HG02885 (cell line): ENCODE data around the gene F10.
"Not testable (repeated sequence)": the region's sequence is repeated elsewhere in the genome, so short reads cannot be mapped to it uniquely, and the experiment has no call there.

ENCODE experiments used
- ATAC-seq: cut with Tn5 transposase; IDR thresholded peaks from one replicate; pipeline ENCODE4 v1.9.1; 2021; ENCODE audit warnings: mild to moderate bottlenecking; ENCODE audit not compliant: unreplicated experiment, poor library complexity

The F10 gene

DNA sequence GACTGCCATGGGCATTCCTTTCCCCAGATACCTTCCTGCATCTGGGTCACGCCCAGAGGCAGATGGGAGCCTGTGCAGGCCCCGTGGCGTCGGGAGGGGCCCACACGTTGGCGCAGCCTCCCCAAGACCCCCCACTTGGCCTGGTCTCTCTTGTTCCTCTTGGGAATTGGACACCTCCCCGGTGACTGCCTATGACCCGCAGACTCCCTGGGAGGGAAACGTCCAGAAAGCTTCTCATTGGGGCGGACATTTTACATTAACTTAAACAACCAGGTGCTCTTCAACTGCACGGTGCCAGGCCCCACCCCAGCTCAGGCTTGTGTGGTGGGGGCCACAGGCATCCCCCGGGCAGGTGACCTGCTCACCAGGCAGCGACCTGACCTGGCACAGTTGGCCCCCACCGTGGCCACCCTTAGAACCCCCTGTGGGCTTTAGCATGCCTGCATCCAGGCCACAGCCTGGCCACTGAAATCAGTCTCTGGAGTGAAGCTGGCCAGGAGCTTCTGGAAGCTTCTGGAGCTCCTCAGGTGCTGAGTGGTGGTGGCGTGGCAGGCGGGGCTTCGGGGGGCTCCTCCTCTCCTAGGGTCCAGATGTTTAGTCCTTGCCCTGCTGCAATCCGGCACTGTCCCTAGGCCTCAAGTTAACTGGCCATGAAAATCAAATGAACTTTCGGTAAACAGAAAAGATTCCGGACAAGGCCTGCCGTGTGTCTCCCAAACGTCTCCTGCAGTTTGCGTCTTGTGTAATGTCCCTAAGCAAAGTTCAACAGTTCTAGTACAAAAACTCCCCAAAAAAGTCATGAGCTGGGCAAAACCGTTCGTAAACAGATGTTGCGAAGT, 27.3 kb downstream of the F10 start:
- ATAC-seq = no peak

DNA sequence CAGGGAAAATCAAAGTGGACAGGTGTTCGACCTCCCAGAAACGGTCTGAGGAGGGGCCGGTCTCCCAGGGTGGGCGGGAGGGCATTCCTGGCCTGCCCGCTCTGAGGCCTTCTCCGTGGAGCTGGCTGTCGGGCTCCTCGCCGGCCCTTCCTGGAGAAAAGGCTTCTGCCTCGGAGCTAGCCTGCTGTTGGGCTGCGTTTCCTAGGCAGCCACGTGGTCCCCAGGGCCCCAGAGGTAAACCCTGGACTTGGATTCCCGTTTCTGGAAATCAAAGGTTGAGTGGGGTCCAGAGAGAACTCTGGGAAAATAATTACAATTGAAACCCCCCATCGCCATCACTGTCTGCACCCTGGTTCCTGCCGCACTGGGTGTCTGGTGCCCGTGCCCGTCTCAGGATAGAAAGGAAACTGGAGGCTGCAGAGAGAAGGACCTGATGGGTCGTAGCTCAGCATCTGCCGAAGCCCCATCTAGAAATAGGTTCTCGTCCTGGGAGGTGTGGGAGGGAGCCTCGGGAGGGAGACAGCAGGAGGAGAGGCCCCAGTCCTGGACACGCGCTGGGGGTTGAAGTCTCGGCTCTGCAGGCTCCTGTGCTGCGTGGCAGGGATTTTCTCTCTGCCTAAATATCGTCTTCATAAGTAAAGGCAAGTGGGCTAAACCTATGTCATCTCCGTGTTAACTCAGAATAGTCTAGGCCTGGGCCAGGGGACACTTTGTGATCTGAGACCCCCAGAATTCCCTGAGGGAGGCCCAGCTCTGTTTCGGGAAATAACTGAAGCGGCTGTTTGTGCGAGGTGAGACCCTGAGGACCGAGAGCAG, 28.2 kb downstream of the F10 start:
- ATAC-seq = no peak

DNA sequence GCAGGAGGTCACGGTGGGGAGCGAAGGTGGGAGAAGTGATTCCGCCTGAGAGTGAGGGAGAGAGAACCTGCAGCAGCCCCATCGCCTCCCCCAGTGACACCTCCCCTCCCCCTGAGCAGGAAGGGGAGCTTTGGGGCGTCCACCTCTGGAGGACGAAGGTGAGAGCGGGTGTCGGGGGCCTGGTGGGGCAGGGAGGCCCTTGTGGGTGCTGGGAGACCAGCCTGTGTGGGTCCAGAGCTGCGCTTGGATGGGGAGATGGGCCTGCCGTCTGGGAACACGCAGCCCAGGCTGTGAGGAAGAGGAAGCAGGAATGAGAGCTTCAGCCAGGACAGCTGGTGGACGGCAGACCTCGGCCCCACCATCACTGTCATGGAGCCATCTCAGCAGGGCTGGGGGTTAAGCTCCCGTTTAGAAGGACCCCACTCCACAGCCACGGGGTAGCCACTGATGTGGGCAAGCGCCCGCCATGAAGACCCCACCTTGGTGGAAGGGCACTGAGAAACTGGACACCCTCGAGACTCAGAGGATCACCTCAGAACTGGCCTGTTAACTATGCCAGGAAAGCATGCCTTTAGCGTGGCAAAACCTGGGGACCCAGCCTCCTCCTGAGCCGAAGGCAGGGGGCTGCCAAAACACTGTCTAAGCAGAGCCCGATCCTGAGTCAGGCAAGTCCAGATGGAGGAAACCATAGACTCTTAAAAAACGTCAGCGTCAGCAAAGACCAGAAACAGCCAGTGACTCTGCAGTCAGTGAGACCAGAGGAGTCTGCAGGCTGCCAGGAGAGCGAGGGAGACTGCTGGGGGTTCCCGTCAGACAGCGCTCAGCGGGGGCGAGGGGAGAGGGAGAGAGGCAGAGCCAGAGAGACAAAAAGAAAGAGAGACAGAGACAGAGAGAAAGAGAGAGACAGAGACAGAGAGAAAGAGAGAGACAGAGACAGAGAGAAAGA, 29.4 kb downstream of the F10 start:
- ATAC-seq = no peak

DNA sequence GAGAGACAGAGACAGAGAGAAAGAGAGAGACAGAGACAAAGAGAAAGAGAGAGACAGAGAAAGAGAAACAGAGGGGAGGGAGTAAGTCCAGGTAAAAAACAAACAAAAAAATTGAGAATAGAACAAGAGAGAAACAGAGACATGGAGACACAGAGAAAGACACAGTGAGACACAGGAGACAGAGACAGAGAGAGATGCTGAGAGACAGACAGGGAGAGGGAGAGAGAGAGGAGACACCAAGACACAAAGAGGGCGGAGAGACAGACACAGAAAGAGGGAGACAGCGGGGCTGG, 30.0 kb downstream of the F10 start:
- ATAC-seq = no peak

DNA sequence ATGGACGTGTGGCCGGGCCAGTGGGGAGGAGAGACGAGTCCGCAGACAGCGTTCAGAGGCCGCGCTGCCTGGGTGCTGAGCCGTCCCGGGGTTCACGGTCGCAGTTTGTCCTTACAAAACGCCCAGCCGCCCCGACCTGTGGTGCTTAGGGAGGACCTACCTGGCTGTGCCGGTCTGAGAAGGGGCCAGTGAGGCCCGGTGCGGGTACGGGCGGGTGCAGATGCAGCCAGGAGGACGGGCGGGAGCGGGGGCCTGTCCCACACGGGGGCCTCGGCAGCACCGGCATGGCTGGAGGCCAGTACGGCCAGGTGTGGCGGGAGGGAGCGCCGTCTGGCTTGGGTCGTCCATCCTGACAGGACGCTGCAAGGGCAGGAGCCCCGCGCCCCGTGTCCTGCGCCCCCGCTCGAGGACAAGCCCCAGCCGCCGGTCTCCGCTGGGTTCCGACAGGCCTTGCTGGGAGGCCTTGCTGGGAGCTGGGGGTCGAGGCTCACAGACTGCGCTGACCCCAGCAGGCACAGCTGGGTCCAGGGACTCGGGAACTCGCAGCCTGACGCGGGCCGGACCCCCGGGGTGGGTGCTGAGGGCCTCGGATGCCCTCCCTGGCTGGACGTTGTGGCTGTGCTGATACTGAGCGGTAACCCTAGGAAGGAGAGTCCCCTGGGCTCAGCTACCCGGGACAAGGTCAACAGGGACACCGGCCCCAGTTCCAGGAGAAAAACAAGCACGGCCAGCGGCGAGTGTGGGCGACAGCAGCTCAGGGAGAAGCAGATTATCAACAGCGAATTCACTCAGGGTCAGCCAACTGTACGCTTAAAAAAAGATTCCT, 30.6 kb downstream of the F10 start:
- ATAC-seq = peak; percentile 33

DNA sequence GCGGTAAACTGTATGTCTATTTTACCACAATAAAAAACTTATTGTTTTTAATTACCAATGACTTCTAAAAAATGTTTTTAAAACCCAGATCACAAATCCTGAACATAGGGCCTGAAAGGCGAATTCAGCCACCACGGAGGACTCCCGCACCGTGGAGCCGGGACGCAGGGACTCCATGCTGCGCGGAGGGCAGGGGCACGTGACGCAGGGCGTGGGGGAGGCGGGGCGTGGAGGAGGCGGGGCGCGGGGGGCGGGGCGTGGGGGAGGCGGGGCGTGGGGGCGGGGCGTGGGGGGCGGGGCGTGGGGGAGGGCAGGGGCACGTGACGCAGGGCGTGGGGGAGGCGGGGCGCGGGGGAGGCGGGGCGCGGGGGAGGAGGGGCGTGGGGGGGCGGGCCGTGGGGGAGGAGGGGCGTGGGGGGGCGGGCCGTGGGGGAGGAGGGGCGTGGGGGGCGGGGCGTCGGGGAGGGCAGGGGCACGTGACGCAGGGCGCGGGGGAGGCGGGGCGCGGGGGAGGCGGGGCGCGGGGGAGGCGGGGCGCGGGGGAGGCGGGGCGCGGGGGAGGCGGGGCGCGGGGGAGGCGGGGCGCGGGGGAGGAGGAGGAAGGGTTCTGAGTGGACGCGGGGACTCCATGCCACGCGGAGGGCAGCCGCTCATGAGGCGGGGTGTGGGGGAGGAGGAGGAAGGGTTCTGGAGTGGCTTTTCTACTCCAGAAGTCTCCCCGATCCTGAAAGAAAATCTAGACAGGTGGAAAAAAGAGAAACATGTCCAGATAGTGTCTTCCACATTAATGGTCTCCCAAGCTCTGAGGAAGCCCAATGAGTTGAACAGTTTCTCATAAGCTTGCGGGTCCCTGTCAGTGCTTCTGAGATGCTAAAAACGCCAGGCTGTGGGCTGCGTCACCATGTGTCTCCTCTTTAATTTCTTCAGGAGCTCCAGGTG, 31.5 kb downstream of the F10 start:
- ATAC-seq = peak; percentile 59

DNA sequence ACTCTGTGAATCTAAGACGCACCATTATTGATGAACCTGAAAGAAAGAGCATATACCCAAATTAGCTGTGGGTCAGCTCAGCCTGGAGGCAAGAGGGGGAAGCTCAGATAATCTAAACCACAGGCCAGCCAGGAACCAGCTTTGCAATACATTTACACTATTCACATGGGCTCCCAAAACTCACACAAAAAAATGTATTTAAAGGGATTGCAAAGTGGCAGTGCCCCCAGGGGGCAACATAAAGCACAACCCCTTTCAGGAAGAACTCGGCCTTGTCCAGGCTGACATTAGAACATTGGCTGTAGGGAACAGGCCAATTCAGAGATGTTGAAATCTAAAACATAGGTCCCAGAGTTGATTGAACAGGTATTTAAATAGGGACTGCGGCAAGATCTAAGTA, 32.6 kb downstream of the F10 start:
- no peak for ATAC-seq

DNA sequence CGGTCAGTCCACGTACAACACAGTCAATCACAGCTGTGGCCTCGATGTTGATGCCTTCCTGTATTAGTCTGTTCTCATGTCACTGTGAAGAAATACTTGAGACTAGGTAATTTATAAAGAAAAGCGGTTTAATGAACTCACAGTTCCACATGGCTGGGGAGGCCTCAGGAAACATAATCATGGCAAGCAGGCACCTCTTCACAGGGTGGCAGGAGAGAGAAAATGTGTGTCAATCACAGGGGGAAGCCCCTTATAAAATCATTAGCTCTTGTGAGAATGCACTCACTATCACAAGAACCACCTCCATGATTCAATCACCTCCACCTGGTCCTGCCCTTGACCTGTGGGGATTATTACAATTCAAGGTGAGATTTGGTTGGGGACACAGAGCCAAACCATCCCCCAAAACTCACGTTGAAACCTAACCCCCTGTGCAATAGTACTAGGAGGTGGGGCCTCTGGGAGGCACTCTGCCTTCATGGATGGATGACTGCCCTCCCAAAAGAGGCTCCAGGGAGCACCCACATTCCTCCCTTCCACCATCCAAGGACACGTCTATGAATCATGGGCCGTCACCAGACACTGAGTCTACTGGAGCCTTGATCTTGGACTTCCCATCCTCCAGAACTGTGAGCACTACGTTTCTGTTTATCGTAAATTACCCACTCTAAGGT, 33.5 kb downstream of the F10 start:
- no peak for ATAC-seq

DNA sequence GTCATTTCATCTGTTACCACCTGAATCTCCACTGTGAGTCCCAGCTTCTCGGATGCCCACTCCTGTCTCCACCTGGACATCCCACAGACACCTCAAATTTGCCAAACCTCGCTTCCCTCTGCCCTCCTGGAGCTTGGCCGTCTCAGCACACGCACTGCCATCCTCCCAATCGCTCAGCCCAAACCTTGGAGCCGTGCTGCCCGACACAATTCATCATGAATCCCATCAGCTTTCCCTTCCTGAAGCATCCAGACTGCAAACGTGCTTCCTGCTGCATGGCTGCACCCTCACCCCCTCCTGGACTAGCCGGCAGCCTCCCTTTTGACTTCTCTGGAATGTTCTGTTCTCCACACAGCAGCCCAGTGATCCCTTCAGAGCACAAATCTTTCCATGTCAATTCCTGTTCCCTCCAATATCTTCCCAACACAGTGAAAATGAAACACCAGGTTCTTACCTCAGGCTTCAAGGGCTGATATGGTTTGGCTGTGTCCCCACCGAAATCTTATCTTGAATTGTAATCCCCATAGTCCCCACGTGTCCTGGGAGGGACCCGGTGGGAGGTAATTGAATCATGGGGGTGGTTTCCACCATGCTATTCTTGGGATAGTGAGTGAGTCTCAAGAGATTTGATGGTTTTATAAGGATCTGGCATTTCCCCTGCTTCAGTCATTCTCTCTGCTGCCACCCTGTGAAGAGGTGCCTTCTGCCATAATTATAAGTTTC, 34.8 kb downstream of the F10 start:
- no peak for ATAC-seq

DNA sequence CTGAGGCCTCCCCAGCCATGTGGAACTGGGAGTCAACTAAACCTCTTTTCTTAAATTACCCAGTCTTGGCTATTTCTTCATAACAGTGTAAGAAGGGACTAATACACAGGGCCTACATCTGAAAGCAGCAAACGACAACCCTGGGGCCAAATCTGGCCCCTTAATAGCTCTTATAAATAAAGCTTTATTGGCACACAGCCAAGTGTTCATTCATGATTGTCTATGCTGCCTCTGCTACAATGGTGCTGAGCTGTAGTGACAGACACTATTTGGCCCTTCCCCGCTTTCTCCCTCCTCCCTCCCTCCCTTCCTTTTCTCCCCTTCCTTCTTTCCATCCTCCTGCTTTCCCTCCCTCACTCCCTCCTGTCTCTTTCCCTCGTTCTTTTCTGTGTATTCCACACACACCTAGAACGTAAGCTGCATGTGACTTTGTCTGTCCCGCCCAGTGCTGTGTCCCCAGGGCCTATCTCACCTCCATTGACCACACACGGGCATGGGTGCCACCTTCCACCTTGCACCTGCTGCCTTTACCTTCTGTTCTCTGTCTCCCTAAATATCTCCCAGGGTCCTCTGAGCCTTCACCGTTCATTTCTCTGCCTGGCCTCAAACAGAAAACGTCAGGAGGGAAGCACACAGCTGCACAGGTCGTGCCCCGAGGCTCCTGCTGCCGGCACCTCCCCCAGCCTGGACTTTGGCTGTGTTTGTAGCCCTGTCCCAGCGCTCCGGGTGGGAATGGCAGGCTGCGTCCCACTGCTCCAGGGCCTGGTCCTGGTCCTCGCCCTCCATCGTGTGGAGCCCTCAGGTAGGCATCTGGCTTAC, 35.5 kb downstream of the F10 start, which contains the start of gene PROZ:
Gene PROZ (plus strand): TSS at position 720 of the 819 bp plus-strand sequence. CDS start 13 bp downstream, at position 733.
- no peak for ATAC-seq

DNA sequence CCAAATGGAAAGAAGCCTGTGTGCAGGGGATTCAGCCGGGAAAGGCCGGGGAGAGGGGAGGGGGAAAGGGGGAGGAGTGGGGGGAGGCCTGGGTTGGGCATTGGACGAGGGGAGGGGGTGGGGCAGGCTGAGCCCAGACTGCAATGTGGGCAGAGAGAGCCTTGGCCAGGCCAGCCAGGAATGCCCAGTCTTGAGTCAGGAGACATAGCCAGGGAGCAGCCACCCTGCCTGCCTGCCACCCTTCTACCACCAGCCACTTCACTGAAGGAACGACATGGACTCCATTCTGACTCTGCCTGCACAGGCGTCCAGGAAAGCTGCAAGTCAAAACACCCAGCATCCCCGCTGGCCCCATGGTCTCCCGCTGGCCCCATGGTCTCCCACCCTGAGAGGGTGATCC, 36.3 kb downstream of the F10 start:
- no peak for ATAC-seq

DNA sequence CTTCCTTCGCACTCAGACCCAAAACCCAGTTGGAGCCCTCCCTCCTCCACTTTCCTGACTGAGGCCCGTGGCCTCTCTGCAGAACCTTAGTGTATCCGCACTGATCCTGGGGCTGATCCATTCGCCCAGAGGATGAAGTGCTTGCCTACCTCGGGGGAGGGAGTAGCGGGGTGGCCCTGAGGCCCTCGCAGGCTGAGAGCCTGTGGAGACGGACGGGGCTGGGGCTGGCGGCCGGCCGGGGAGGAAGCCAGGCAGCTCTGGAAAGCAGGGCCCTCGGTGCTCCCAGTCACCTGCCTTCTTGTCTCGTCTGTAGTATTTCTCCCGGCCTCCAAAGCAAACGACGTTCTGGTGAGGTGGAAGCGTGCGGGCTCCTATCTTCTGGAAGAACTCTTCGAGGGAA, 37.1 kb downstream of the F10 start:
- no peak for ATAC-seq

DNA sequence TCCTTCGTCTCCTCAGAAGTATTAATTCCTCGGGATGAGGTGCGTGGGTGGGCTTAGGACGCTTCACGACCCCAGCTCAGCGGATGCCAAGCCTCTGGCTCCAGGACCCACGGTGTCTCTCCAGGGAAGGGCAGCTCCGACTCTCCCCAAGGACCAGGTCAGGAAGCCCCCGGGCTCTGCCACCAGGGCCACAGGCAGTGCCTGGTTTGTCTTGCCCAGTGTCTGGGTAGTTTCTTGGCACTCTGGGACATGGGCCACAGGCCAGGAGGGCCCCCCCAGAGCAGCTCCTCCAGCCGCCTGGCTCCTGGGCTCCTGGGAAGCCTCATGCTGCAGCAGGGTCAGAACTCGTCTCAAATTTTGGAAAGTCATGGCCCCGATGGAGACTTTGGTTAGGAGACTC, 38.4 kb downstream of the F10 start:
- ATAC-seq = no peak

DNA sequence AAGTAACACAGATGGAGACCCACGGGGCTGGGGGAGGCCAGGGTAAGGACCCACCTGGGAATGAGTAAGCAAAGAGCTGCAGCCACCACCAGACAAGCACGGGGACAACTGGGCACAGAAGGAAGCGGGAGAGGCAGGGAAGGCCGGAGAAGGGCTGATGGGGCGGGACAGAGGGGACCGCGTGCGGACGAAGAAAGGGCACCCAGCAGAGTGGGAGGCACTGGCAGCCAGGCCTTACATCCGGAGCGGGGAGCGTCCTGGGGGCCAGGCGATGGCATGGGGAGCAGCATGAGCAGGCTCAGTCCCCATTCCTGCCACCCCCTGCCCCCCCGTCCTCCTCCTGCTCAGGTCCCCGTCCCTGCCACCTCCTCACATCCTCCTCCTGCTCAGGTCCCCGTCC, 38.8 kb downstream of the F10 start:
- ATAC-seq = no peak

DNA sequence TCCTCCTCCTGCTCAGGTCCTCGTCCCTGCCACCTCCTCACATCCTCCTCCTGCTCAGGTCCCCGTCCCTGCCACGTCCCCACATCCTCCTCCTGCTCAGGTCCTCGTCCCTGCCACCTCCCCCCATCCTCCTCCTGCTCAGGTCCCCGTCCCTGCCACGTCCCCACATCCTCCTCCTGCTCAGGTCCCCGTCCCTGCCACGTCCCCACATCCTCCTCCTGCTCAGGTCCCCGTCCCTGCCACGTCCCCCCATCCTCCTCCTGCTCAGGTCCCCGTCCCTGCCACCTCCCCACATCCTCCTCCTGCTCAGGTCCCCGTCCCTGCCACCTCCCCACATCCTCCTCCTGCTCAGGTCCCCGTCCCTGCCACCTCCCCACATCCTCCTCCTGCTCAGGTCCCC, 39.4 kb downstream of the F10 start:
- not testable (repeated sequence) for ATAC-seq

DNA sequence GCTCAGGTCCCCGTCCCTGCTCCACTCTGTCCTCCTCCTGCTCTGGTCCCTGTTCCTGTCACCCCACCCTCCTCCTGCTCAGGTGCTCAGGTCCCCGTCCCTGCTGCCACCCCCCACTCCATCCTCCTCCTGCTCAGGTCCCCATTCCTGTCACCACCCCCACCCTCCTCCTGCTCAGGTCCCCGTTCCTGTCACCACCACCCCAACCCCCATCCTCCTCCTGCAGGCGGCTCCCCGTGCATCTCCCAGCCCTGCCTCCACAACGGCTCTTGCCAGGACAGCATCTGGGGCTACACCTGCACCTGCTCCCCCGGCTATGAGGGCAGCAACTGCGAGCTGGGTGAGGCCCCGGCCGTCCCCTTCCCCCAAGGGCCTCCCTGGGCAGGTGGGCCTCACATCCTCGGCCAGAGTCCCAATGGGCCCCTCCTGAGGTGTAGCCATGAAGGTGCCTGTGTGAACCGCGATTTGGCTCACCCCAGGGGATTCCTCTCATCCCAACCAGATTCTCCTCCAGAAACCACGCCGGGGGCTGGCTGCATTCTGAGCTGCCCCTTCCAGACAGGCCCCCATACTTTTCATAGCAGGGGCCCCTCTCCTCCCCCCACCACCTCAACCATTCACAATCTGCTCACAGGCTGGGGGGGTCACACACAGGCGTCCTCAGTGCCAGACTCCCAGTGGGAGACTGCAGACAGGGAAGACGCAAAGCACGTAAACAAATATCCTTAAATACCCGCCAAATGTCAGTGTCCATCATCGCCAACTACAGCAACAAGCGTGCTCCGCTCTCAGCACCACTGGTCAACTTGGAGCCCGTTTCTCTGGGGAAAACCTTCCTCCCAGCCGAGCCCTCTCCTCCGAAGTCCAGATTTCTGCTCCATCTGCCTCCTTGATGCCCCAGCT, 40.4 kb downstream of the F10 start:
- ATAC-seq = no peak
